Kidney (tissue), 22 donors: ENCODE data around the gene TMEM30B. TPM values are rescaled to one million over a fixed set of nuclear protein-coding genes. Genes with fewer than 3 reads are reported as not detected.

Experiments used
- DNase-seq, 5 donors: peaks; one replicate each; pipeline ENCODE4 v3.0.0-alpha.2; 2013 to 2020
- FAIRE-seq: peaks from 2 replicates; lab custom pipeline; 2012; peaks lifted over from hg19 to GRCh38; lab: Jason Lieb, UNC
- H3K27ac ChIP-seq, 2 donors: one replicate each; pipeline ENCODE4 v1.7.0; 2013; ENCODE audit warnings: low read depth in 2 of 2, low read length in 2 of 2, inconsistent platforms in 1 of 2
- H3K27me3 ChIP-seq: one replicate; pipeline ENCODE4 v1.7.1; 2013; ENCODE audit warnings: low read length, inconsistent platforms; ENCODE audit not compliant: control insufficient read depth, insufficient read depth
- H3K36me3 ChIP-seq, 3 donors: one replicate each; pipeline versions ENCODE4 v1.7.0 to v1.7.1; 2013; ENCODE audit warnings: low read length in 3 of 3, control low read depth in 1 of 3, inconsistent platforms in 1 of 3; ENCODE audit not compliant: insufficient read depth in 3 of 3, control insufficient read depth in 2 of 3
- H3K4me1 ChIP-seq, 3 donors: one replicate each; pipeline versions ENCODE4 v1.7.0 to v1.7.1; 2013; ENCODE audit warnings: low read length in 3 of 3, inconsistent platforms in 1 of 3, low read depth in 1 of 3; ENCODE audit not compliant: control insufficient read depth in 2 of 3, insufficient read depth in 2 of 3
- H3K4me3 ChIP-seq, 3 donors: one replicate each; pipeline versions ENCODE4 v1.7.0 to v1.8.1; 2013; ENCODE audit warnings: low read length in 3 of 3, control low read depth in 1 of 3, inconsistent platforms in 1 of 3
- H3K9ac ChIP-seq, 3 donors: one replicate each; pipeline versions ENCODE4 v1.7.0 to v1.7.1; 2013; ENCODE audit warnings: low read length in 3 of 3, control low read depth in 1 of 3, inconsistent platforms in 1 of 3
- H3K9me3 ChIP-seq, 3 donors: one replicate each; pipeline versions ENCODE4 v1.7.0 to v1.7.1; 2013; ENCODE audit warnings: low read length in 3 of 3, control low read depth in 1 of 3, inconsistent platforms in 1 of 3; ENCODE audit not compliant: control insufficient read depth in 2 of 3, insufficient read depth in 1 of 3
- CTCF ChIP-seq: IDR thresholded peaks from 3 replicates; pipeline ENCODE4 v1.5.1; 2012; ENCODE audit warnings: mild to moderate bottlenecking, moderate library complexity, borderline replicate concordance; ENCODE audit not compliant: insufficient read depth; ENCODE audit errors: extremely low read depth
- intact Hi-C: fragments of 100-400 bp; cut with DNase I; formaldehyde crosslinking; loops from one replicate; pipeline ENCODE4 v1.11.1; 2022
- long read RNA-seq, 10 donors: library from polyadenylated mRNA in 1 of 10; unstranded in 1 of 10; transcript quantifications; one replicate each; pipeline ENCODE4 v2.0.0 and lab custom pipeline, GENCODE V29; 2021 to 2026
- polyA plus RNA-seq: library from polyadenylated mRNA; stranded (reverse); fragments of 350-450 nt; fragmentation: Illumina TruSeq; extraction: RNeasy Lipid Tissue Mini Kit (QIAGEN cat#74804); gene quantifications from one replicate; pipeline ENCODE4 v1.2.3, GENCODE V29; 2014; ENCODE audit warnings: low read depth, low replicate concordance; ENCODE audit not compliant: insufficient read depth
- total RNA-seq: library from RNA; stranded (reverse); fragmentation: NEBNext Ultra II Directional; extraction: Animal tissue kit (Norgen Biotek cat#: 25700); gene quantifications from one replicate; pipeline ENCODE4 v1.2.1, GENCODE V29; 2021
- donor health status: control.
- donor health status: control.
- donor health status: control.
- donor health status: control.
- donor health status: control.
- donor health status: DM: yes; HTN: yes; CAD: no.
- donor health status: Normal renal cell carcinoma (clear cell type).

TMEM30B gene
- total RNA-seq: 20.4 TPM
- polyA plus RNA-seq: 9.4 TPM
- long read RNA-seq, donor 1, full-length matches to known transcripts: 9 of 9 reads
- long read RNA-seq, donor 1, partial matches to known transcripts: 0 of 9 reads
- long read RNA-seq, donor 1, other reads (novel, unspliced or antisense): 0 of 9 reads
- long read RNA-seq, donor 2, full-length matches to known transcripts: 9 of 9 reads
- long read RNA-seq, donor 2, partial matches to known transcripts: 0 of 9 reads
- long read RNA-seq, donor 2, other reads (novel, unspliced or antisense): 0 of 9 reads
- long read RNA-seq, donor 3, full-length matches to known transcripts: 16 of 16 reads
- long read RNA-seq, donor 3, partial matches to known transcripts: 0 of 16 reads
- long read RNA-seq, donor 3, other reads (novel, unspliced or antisense): 0 of 16 reads
- long read RNA-seq, donor 4, full-length matches to known transcripts: 7 of 7 reads
- long read RNA-seq, donor 4, partial matches to known transcripts: 0 of 7 reads
- long read RNA-seq, donor 4, other reads (novel, unspliced or antisense): 0 of 7 reads
- long read RNA-seq, donor 5, full-length matches to known transcripts: 3 of 3 reads
- long read RNA-seq, donor 5, partial matches to known transcripts: 0 of 3 reads
- long read RNA-seq, donor 5, other reads (novel, unspliced or antisense): 0 of 3 reads
- long read RNA-seq, donor 6, full-length matches to known transcripts: 4 of 4 reads
- long read RNA-seq, donor 6, partial matches to known transcripts: 0 of 4 reads
- long read RNA-seq, donor 6, other reads (novel, unspliced or antisense): 0 of 4 reads
- long read RNA-seq, donor 7, full-length matches to known transcripts: 86 of 86 reads
- long read RNA-seq, donor 7, partial matches to known transcripts: 0 of 86 reads
- long read RNA-seq, donor 7, other reads (novel, unspliced or antisense): 0 of 86 reads
- long read RNA-seq, donor 8, full-length matches to known transcripts: 19 of 19 reads
- long read RNA-seq, donor 8, partial matches to known transcripts: 0 of 19 reads
- long read RNA-seq, donor 8, other reads (novel, unspliced or antisense): 0 of 19 reads
- long read RNA-seq, donor 9, full-length matches to known transcripts: 14 of 14 reads
- long read RNA-seq, donor 9, partial matches to known transcripts: 0 of 14 reads
- long read RNA-seq, donor 9, other reads (novel, unspliced or antisense): 0 of 14 reads
- long read RNA-seq, donor 10, full-length matches to known transcripts: 16 of 16 reads
- long read RNA-seq, donor 10, partial matches to known transcripts: 0 of 16 reads
- long read RNA-seq, donor 10, other reads (novel, unspliced or antisense): 0 of 16 reads

- DNase-seq: peak; percentile 72 to 92 (median 81)
- peak within 1 kb of the TSS in 2 of 3 donors; percentile 61 to 65 for H3K9ac ChIP-seq
- H3K36me3 ChIP-seq: no peaks in the 10 kb centered on the region
- intact Hi-C loops: no loop called here
- no peaks in the 10 kb centered on the region for H3K9me3 ChIP-seq
- peaks cover 7% of the 10 kb centered on the region for H3K27me3 ChIP-seq
- no peak for TF ChIP-seq CTCF
- H3K4me1 ChIP-seq: no peaks in the 10 kb centered on the region
- peak within 1 kb of the TSS; percentile 77 to 84 for H3K27ac ChIP-seq
- no peak for FAIRE-seq
- peak within 1 kb of the TSS; percentile 44 to 63 (median 54) for H3K4me3 ChIP-seq
Measured at GRCh38 chr14:61281186-61281947, at the start of gene TMEM30B. TMEM30B (minus strand) TSS chr14:61281338; CDS start chr14:61281147, 191 bp downstream.

GRCh38 chr14:61330511-61330910, 49.4 kb upstream of the TMEM30B start:
- H3K9ac ChIP-seq: no peak overlapping the region
- H3K9me3 ChIP-seq: no peaks in the 10 kb centered on the region
- H3K36me3 ChIP-seq: no peaks in the 10 kb centered on the region
- intact Hi-C loops: no loop called here
- no peak for TF ChIP-seq CTCF
- H3K27me3 ChIP-seq: no peaks in the 10 kb centered on the region
- H3K4me3 ChIP-seq: no peak overlapping the region
- FAIRE-seq: no peak
- H3K27ac ChIP-seq: no peak overlapping the region
- no peak for DNase-seq
- peaks cover 0 to 2% (median 0%) of the 10 kb centered on the region in 3 donors for H3K4me1 ChIP-seq

GRCh38 chr14:61329478-61330051, 48.4 kb upstream of the TMEM30B start:
- no peak overlapping the region for H3K9ac ChIP-seq
- H3K4me1 ChIP-seq: peaks cover 0 to 2% (median 0%) of the 10 kb centered on the region in 3 donors
- intact Hi-C loops: no loop called here
- TF ChIP-seq CTCF: no peak
- no peak for FAIRE-seq
- no peak overlapping the region for H3K27ac ChIP-seq
- no peaks in the 10 kb centered on the region for H3K36me3 ChIP-seq
- no peaks in the 10 kb centered on the region for H3K9me3 ChIP-seq
- H3K27me3 ChIP-seq: no peaks in the 10 kb centered on the region
- H3K4me3 ChIP-seq: no peak overlapping the region
- no peak for DNase-seq
